Measurements from ENCODE around the gene RETREG1.

RETREG1 gene

DNA sequence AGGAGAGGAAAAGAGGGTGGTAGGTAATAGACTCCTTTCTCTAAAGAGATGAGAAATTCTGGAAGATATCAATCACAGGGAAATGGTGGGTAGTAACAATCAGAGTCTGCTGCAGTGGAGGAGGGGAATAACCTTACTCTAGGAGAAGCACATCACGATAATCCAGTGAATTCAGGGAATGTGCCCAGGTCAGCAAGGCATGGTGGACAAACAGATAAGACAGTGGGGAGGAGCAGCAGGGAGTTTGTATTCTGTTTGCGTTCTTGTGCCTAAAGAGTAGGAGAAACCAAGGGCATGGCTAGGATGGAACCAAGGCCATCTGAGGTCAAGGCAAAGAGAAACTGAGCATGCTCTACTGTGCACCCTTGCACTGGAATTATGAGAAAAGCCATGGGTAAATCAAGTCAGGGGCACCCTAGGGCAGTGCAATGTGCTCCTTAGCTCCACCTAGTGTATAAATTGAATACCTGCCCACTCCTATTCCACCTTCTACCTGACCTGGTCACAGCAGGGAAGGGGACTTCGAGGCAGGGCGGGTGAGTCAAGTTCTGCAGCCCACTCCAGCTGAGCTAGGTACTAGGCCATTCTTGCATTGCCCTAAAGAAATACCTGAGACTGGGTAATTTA is 31.6 kb downstream of the RETREG1 start:
- no peak for DNase-seq (ENCODE audit: low spot score)

DNA sequence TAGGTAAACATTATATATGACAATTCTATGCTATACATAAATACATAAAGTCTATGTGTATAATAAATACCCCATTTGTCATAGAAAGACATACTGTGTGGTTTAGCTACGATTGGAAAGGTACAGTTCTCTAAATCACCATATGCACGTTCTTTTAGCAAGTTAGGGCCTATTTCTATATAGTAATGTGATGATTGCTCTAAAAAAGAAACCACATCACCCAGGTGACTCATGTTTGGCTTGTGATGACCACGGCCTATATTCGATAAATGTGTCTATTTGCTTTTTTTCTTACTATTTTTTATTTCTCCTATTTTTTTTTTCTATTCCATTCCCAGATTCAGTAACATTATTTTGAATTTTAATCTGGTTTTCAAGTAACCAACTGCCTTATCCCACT is 34.7 kb downstream of the RETREG1 start:
- DNase-seq (ENCODE audit: low spot score), result no peak

DNA sequence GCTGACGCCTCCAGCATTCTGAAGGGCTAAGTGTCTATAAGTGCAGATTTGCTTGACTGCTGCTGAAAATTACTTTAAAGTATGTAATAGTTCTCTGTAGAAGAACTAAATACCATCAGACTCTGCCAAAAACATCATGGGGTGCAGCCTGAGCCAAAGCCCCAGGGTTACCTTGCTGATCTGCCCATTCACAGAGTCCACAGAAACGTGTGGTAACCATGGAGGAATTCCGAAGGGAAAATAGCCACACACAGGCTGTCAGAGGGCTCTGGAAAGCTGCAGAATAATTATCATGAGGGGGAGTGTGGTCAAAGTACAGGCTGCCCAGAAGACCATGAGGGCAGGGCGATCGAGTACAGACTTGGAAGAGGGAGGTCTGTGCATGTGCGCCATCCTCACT is 36.4 kb downstream of the RETREG1 start:
- DNase-seq (ENCODE audit: low spot score), result no peak

DNA sequence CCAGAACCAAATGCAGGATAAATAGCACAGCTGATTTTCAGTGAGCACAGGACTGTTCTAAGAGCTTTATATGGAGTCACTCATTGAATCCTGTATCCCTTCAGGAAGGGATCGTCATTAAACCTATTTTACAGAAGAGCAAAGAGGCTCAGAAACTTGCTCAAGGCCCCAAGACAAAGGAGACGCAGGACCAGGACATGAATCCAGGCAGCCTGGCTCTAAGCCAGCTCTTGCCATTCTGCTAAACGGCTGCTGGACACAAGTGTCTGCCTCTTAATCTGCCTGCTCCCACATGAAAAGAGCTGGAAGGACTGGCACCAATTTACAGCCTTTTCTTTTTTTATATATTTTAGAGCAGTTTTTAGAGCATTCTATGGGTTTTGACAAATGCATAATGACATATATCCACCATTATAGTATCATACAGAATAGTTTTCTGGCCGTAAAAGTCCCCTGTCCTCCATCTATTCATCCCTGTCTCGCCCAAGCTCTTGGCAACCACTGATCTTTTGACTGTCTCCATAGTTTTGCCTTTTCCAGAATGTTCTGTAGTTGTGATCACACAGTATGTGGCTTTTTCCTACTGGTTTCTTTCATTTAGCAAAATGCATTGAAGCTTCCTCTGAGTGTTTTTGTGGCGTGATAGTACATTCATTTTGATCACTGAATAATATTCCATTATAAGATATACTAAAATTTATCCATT is 37.5 kb downstream of the RETREG1 start:
- no peak for DNase-seq (ENCODE audit: low spot score)

DNA sequence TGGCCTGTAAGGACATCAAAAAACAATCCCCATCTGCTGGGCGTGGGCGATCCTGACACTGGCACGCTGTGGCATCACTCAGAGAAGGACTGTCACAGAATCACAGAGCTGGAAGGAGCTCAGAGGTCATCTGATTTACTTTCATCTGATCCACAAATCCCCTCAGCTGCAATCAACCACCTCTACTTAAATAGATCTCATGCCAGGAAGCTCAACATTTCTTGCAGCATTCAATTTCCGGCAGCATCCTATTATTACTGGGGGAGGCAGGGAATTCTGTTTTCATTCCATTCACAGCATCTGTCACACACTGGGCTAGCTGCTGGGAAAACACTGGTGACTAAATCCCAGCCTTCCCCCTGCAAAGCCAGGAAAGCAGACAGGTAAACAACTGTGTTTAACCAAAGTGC is 38.3 kb downstream of the RETREG1 start:
- no peak for DNase-seq (ENCODE audit: low spot score)

DNA sequence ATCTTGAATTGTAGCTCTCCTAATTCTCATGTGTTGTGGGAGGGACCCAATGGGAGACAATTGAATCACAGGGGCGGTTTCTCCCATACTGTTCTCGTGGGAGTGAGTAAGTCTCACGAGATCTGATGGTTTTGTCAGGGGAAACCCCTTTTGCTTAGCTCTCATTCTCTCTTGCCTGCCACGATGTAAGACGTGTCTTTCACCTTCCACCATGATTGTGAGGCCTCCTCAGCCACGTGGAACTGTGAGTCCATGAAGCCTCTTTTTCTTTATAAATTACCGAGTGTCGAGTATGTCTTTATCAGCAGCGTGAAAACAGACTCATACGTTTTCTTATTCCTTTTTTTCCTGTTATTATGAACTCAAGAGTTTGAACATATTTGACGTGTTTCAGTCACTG is 39.1 kb downstream of the RETREG1 start:
- DNase-seq (ENCODE audit: low spot score), result no peak

DNA sequence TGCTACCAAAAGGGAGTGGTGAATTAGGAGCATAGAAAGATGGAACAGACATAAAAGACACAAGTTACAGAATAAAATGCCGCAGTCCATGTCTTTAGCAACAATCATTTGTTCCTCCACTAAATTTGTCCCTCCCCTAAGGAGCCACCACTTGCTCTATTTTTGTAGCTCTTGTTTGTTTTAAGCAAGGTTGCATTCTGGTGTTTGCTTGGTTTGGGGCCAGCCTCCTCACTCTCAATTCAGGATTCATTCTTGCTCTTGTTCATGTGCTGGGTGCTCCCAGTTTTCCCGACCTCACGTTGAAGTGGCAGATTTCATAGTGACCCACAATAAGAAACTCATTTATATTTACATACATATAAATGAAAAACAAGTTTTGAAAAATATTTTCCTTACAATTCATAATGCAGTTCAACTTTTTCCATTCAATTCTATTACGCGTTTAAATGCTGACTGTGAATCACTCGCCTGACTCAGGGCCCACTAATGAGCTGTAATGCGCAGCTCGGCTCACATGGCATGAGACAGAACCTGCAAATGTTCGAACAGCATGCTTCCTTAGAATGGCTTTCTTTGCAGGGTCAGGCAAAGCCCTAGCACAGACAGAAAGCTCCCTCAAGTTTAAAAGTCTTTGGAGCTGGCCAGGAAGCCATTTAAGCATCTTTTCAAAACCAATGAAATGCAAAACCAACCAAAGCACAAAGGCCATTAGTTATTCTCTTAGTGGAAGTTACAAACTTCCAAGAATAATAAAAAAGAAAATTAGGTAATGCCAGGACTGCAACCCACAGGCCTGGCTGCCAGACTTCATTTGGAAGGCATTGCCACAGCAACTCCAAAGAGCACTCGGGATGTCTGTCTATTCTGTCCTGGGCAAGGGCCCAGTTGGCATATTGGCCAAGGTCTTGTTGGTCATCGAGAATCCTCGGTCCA is 41.7 kb downstream of the RETREG1 start:
- DNase-seq (ENCODE audit: low spot score), result no peak

DNA sequence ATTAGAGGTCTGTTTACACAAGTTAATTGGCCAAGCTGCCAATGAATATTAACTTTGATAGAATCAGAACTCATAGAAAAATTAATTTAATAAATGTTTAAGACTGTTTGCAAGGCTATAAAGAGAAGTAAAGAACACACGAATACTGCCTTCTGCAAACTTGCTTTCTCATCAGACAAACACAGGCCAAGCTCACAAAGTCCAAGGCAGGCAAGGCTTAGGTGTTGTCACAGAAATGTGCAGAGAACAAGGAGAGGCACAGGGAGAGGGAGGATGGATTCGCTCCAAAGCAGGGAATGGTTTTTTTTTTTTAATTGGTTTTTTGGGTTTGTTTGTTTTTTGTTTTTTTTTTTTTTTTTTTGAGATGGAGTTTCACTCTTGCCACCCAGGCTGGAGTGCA is 43.4 kb downstream of the RETREG1 start:
- DNase-seq (ENCODE audit: low spot score), result no peak

DNA sequence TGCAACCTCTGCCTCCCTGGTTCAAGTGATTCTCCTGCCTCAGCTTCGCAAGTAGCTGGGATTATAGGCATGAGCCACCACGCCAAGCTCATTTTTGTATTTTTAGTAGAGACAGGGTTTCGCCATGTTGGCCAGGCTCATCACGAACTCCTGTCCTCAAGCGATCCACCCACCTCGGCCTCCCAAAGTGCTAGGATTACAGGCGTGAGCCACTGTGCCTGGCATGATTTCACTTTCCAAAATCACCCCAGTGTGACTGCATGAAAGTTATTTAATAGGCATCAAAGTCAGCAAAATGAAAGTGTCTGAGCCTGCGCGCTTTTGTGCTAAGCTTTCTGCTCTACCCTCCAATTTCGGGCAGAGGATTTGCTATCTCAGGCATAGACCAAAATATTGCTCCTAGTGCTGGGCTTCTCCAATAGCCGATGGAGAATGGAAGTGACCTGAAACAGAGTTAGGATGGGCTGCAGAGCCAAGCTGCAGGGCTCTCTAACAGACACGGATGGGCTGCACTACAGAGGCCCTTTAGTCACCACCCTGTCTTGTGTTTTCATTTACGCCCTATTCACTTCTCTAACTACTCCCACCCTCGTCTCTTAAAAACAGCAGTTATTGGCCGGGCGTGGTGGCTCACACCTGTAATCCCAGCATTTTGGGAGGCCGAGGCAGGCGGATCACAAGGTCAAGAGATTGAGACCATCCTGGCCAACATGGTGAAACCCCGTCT is 44.3 kb downstream of the RETREG1 start:
- no peak for DNase-seq (ENCODE audit: low spot score)

DNA sequence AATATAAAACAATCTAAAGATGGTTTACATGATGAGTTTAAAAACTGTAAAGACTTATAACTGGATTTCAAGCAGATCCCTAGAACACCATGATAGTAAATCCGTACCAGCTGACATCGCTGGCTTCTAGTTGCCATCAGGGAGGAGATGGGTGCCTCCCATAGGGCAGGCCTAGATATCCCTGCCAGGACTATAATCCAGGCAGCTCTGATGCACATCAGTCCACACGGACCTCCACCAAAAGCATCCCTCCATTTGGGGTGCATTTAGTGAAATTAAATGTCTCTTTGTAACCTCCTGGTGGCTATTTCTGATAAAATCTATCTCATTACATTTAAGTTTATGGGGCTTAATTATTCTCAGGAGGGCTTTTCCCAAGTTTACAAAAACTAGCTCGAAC is 45.8 kb downstream of the RETREG1 start:
- no peak for DNase-seq (ENCODE audit: low spot score)

DNA sequence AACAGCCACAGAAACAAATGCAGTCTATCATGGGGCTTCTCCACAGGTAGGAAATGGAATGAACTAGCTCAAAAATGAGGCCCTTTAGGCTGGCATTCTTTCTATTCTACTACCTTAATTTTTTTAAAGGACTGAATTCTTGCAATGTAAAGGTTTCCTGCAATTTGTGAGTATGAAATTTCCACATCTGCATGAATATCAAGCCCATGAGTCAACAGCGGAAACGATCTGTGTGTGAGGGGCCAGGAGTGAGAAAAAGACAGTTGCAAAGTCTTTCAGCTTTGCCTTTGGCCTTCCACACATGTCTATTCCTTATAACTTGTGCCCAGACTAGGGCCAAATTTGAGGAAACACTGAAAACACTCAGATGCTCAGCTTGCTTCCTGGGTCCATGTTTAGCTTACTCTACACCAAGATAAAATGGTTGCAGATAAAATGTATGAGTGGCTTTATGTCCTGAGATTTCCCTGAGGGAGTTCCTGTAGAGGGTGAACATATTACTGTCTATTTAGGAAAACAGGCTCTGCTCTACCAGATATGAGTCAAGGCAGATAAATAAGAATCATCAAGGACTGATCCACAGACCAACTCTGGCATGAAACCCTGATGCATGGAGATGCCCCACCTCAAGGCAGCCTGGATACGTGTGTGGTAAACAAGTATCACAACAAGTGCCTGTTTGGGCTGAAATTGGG is 46.5 kb downstream of the RETREG1 start:
- no peak for DNase-seq (ENCODE audit: low spot score)

DNA sequence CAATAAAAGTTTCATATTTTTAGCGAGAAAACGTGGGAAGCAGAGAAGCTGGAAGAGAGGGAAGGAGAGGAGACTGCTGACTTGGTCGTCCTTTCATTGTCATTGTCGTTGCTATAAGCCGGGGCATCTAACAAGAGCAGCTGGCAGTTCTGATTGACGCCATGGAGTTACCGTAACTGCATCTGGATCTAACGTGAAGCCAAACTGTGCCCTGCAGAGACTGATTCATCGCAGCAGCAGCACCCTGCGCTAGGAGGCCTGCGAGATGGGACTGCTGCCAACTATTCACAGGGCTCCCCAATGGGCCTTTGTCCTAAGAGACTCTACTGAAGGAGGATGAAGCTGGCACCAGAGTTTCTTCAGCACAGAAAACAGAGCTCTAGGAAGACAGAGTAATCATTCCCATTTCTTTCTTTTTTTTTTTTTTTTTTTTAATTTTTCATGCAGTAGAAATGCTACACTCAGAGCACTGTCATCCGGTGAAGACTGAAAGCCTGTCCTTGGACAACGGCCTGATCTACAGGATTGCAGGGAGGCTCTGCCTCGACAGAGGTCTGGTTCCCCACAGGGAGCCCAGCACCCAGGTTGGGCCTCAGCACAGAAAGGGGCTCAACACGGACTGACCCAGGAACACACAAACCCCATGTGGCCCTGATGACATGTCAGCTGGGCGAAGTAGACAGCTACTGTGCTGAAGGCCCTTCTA is 47.8 kb downstream of the RETREG1 start:
- DNase-seq (ENCODE audit: low spot score), result no peak

DNA sequence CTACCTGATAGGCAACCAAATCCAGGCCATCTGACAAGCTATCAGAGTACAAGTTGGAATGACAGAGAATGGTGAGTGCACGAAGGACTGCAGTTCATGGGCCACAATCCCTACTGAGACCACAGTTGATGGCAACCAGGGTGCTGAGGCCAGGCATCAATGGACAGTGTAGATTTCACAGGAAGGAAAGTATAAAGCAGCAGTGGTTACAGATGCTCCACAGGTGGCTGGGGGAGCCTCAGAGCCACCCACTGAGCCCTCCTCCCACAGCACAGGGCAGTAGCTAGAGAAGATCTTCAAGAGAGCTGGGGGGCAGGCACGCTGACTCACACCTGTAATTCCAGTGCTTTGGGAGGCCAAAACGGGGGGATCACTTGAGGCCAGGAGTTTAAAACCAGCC is 49.4 kb downstream of the RETREG1 start:
- no peak for DNase-seq (ENCODE audit: low spot score)

DNA sequence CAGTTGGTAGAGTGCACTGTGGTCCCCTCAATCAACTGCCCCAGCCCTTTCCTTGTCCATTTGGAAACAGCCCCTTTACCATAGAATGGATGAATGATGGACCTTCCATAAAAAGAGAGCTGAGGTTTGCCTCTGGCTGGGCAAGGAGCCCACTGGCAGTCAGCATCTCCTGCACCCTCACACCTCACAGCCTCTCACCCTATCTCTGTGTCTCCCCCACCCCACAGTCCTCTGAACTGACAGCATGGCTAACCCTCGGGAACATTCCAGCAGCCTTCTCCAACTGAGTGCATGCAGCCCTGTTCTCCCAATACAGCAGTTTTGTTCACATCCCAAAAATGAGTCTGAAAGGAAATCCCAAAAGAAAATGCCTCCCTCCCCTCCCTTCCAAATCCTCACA is 51.7 kb downstream of the RETREG1 start:
- no peak for DNase-seq (ENCODE audit: low spot score)

DNA sequence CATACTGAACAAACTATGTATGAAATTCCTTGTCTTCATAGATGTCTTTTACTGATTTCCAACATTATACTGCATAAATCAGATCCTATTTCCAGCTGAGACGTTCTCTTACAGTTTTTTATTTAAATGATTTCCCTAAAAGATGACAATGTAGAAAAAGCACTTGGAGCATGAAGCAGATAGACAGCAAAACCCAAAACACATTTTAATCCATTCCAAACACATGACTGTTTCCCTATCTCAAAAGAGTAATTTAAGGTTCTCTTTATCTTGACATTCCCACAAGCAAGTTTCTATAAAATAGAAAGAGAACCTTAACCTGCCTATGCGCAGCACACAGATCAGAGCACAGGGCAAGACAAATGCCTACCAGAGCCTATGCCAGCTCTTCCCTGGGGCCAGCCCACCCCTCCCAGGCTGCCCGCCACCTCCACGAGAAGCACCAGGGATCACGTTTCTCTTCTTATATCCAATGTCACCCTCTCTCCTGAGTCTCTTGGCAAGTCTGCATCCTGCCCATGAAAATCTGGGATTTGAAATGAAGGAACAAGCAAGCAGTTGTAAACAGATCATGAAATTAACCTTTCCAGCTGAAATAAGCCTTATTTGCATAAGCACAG is 52.4 kb downstream of the RETREG1 start:
- no peak for DNase-seq (ENCODE audit: low spot score)

DNA sequence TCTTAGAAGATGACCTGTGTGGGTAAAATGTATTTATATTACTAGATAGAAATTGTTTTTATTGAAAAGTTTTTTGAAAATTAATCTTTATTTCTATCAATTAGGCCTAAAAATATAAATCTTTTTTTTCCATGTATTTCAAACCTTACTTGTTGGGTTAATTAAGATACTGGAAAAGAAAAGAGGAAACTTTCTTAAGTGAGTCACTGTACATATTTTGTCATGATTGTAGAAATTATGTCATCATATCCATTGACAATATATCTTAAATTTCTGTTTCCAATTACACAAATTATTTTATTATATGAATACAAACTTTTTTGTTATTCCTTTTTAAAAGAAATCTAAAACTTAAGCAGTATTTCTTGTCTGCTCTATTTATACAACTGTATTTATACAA is 53.1 kb downstream of the RETREG1 start:
- DNase-seq (ENCODE audit: low spot score), result no peak

DNA sequence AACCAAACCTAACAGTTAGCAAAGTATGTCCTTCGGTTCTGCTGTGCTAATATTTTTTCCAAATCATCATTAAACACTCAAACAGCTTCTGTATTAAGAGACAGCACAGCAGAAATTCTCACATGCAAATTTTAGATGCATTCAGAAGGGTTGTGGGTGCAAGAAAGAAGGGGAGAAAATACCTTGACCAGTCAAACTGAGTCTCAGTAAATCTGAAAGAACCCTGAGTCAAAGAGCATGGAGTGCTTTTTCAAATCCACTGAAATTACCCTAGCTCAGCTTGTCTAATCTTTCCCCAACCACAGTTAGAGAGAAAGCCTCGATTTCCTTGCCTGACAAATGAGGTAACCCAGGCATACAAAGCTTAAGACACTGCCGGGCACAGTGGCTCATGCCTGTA is 55.1 kb downstream of the RETREG1 start:
- DNase-seq (ENCODE audit: low spot score), result no peak

DNA sequence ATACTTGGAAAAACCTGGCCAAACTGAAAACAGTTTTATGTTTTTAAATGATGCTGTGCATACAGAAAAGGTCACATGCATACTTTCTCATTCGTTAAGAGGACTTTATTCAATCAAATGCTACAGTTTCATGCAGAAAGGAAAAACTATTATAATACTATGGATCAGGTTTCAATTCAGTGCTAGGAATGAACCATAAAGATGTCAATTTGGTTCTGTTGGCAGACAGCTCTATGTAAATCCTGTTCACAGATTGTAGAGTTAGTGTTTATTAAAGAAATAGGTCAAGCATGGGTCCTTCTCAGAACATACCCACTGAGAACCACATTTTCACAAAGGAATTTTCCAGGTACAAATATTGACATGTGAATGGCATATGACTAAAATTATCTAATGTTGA is 57.1 kb downstream of the RETREG1 start:
- DNase-seq (ENCODE audit: low spot score), result no peak

DNA sequence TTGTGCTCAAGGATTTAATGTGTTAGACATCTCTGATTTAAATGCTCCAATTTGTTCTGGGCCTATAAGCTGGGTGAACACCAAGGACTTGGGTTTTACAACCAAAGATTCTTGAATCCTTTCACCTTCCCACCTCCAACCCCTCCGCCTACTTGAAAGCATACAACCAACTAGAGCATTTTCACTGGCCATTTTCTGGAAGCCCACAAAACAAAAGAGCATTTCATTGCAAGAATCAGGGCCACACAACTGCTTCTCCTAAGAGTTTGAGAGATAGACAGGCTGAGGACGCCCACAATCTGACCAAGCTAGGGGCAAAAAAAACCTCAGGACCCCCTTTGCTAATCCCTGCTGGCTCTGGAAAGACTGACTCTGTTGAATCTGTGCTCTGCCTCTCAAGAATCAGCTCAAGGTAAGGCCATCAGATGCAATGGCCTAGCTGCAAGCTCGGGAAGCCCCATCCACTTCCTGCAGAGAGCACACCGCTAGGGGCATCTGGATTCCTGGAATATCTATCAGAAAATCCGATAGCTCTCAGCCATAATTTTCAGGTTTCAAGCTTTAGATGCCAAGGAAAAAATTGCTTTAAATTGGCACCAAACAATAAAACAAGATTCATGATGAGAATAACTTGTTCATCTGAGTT is 57.7 kb downstream of the RETREG1 start:
- no peak for DNase-seq (ENCODE audit: low spot score)

DNA sequence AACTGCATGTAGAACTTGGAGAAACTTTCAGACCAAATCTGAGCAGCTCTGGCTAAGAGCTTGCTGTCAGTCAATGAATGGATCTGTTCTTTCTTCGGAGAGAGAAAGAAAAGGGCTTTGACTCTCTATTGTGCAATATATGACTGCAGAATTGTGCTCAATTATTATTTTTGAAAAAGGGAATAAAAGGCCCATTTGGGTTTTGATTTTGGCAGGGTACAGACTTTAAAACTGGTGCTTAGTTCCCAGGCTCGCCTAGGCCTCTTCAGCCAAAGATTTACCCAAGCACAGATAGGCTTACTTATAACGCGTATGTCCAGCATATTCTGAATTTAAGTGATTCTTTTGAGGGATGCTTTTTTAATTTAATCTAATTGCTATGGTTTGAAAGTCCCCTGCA is 59.3 kb downstream of the RETREG1 start:
- DNase-seq (ENCODE audit: low spot score), result no peak

All from CD4-positive, alpha-beta T cell treated with Interleukin-2 at 100 ng/mL for 4 hours (primary cell).